K562 (cell line): ENCODE results near the gene TMEM132D. TPM values are rescaled to one million over a fixed set of nuclear protein-coding genes. Genes with fewer than 3 reads are reported as not detected.

Source experiments
- ATAC-seq: fragments of 200-7000 bp; cut with Tn5 transposase; 3 replicates; pipeline ENCODE4 v1.9.1; 2020; ENCODE audit warnings: moderate library complexity
- BruUV-seq: library from RNA; stranded (reverse); fragments of 400-500 nt; replicated peaks from 2 replicates; lab custom pipeline; 2021; lab: Mats Ljungman, UMichigan
- CTCF ChIA-PET: fragments of 300-600 bp; formaldehyde crosslinking; extraction: SDS; loops from one replicate; lab custom pipeline; 2021; ENCODE audit warnings: low intra/inter-chr PET ratio; lab: Yijun Ruan, JAX
- POLR2A ChIA-PET: fragments of 300-600, 350-650 bp; sonication (Branson Sonifier 250); formaldehyde crosslinking; extraction: SDS; loops from one replicate; lab custom pipeline; 2021; ENCODE audit warnings: antibody characterized with exemption, inconsistent platforms; lab: Yijun Ruan, JAX
- DNase-seq, 4 experiments: peaks; one replicate each; pipeline versions ENCODE4 v3.0.0 to v3.0.0-alpha.2; 2011 to 2018; ENCODE audit warnings: low spot score in 3 of 4, mixed read lengths in 3 of 4; ENCODE audit errors: extremely low read depth in 1 of 4
- FAIRE-seq: peaks from 2 replicates; lab custom pipeline; 2011; peaks lifted over from hg19 to GRCh38; lab: Jason Lieb, UNC
- H2AFZ ChIP-seq: 2 replicates; pipeline ENCODE4 v1.6.0; 2011; ENCODE audit warnings: low read depth, low read length, control low read depth, inconsistent platforms
- H3K27ac ChIP-seq: fragments of 200-600 bp; 3 replicates; pipeline ENCODE4 v1.8.0; 2011; ENCODE audit warnings: low read depth, mild to moderate bottlenecking, control low read depth, inconsistent platforms, low read length, moderate library complexity, mixed read lengths; ENCODE audit errors: extremely low read depth
- H3K27me3 ChIP-seq, 2 experiments: fragments of 300-600 bp in 1 of 2; 2 replicates in 1 of 2; 3 replicates in 1 of 2; pipeline versions ENCODE4 v1.6.0 to v1.8.0; 2011; ENCODE audit warnings: inconsistent platforms in 2 of 2, low read length in 2 of 2, mild to moderate bottlenecking in 1 of 2, mixed read lengths in 1 of 2, moderate library complexity in 1 of 2; ENCODE audit not compliant: control insufficient read depth in 2 of 2, insufficient read depth in 2 of 2
- H3K36me3 ChIP-seq: fragments of 300-600 bp; 3 replicates; pipeline ENCODE4 v1.8.0; 2011; ENCODE audit warnings: mild to moderate bottlenecking, low read length, inconsistent platforms; ENCODE audit not compliant: control insufficient read depth, insufficient read depth
- H3K4me1 ChIP-seq, 2 experiments: fragments of 200-600 bp in 1 of 2; replicated peaks in 1 of 2; 2 replicates in 1 of 2; 3 replicates in 1 of 2; pipeline versions ENCODE4 v1.5.1 to v1.8.0; 2011; ENCODE audit warnings: inconsistent platforms in 2 of 2, low read length in 2 of 2, mild to moderate bottlenecking in 1 of 2, mixed read lengths in 1 of 2, moderate library complexity in 1 of 2; ENCODE audit not compliant: control insufficient read depth in 2 of 2, insufficient read depth in 2 of 2
- H3K4me2 ChIP-seq: 2 replicates; pipeline ENCODE4 v1.6.1; 2011; ENCODE audit warnings: low read length, control low read depth, inconsistent platforms, mixed read lengths; ENCODE audit not compliant: insufficient read depth
- H3K4me3 ChIP-seq: fragments of 200-600 bp; sonication (generic), shearing (Covaris generic); 2 replicates; pipeline ENCODE4 v1.5.1; 2016; ENCODE audit warnings: control low read depth, inconsistent platforms
- H3K79me2 ChIP-seq: fragments of 200-600 bp; 3 replicates; pipeline ENCODE4 v1.8.0; 2011; ENCODE audit warnings: low read length, inconsistent platforms; ENCODE audit not compliant: control insufficient read depth, insufficient read depth
- H3K9ac ChIP-seq, 2 experiments: 2 replicates each; pipeline versions ENCODE4 v1.6.0 to v1.6.1; 2011; ENCODE audit warnings: low read depth in 2 of 2, low read length in 2 of 2, control low read depth in 1 of 2, inconsistent platforms in 1 of 2, mild to moderate bottlenecking in 1 of 2, mixed read lengths in 1 of 2; ENCODE audit not compliant: insufficient read depth in 1 of 2
- H3K9me1 ChIP-seq: one replicate; pipeline ENCODE4 v1.6.0; 2011; ENCODE audit warnings: inconsistent platforms, mild to moderate bottlenecking, low read length, moderate library complexity; ENCODE audit not compliant: control insufficient read depth, insufficient read depth
- H3K9me3 ChIP-seq: replicated peaks from 2 replicates; pipeline ENCODE4 v1.5.1; 2011; ENCODE audit warnings: low read depth, low read length, inconsistent platforms; ENCODE audit not compliant: control insufficient read depth, insufficient read depth
- H4K20me1 ChIP-seq: replicated peaks from 2 replicates; pipeline ENCODE4 v1.6.1; 2011; ENCODE audit warnings: low read length, inconsistent platforms, mixed read lengths; ENCODE audit not compliant: control insufficient read depth, insufficient read depth
- FOXP4 ChIP-seq: sonication (generic); formaldehyde crosslinking; IDR thresholded peaks from 2 replicates; pipeline ENCODE4 v1.8.0; 2022; ENCODE audit warnings: mild to moderate bottlenecking, missing genetic modification reagents, borderline replicate concordance
- HLTF ChIP-seq: fragments of 450-650 bp; IDR thresholded peaks from 2 replicates; pipeline ENCODE4 v1.6.1; 2016
- KAT8 ChIP-seq: fragments of 450-650 bp; IDR thresholded peaks from 2 replicates; pipeline ENCODE4 v1.6.1; 2016; ENCODE audit warnings: low read depth, mild to moderate bottlenecking
- NCOA1 ChIP-seq: fragments of 450-650 bp; IDR thresholded peaks from 2 replicates; pipeline ENCODE4 v1.6.1; 2016; ENCODE audit warnings: low read depth
- RBM25 ChIP-seq: fragments of 200-400 bp; formaldehyde crosslinking; IDR thresholded peaks from 2 replicates; pipeline ENCODE4 v1.6.1; 2018; ENCODE audit warnings: low read length, low read depth, moderate library complexity; ENCODE audit not compliant: severe bottlenecking
- U2AF2 ChIP-seq: fragments of 200-400 bp; formaldehyde crosslinking; optimal IDR thresholded peaks from 2 replicates; pipeline ENCODE3; 2017; ENCODE audit warnings: low read depth, mild to moderate bottlenecking, low read length
- ZKSCAN1 ChIP-seq: fragments of 150-350 bp; IDR thresholded peaks from 2 replicates; pipeline ENCODE4 v1.6.1; 2016; ENCODE audit warnings: low read depth, low read length
- ZNF316 ChIP-seq: fragments of 450-650 bp; IDR thresholded peaks from 2 replicates; pipeline ENCODE4 v1.6.1; 2016
- WGBS: fragments of 100-300 bp; shearing (Covaris generic); methylation state at CpG from one replicate; pipeline ENCODE4 v1.1.6; 2016; ENCODE audit warnings: low coverage, mixed read lengths; ENCODE audit not compliant: insufficient coverage; ENCODE audit errors: missing lambda C conversion rate; 5-methylcytosine and 5-hydroxymethylcytosine counted together
- in situ Hi-C: fragments of 300-500 bp; cut with MboI; formaldehyde crosslinking; loops from 4 replicates; pipeline ENCODE4 v1.15.0; 2018; ENCODE audit warnings: inconsistent platforms, mixed read lengths
- intact Hi-C: fragments of 100-400 bp; cut with micrococcal nuclease; formaldehyde crosslinking; loops from 2 replicates; pipeline ENCODE4 v1.14.2; 2022
- polyA plus RNA-seq, 8 experiments: library from polyadenylated mRNA; depleted of rRNA in 4 of 8; stranded (reverse) in 5 of 8; unstranded in 3 of 8; fragments of >200 nt; fragmentation: Nextera tagmentation in 2 of 8; fragmentation: Illumina TruSeq in 1 of 8; extraction: Ambion mirVana in 2 of 8; extraction: Trizol in 1 of 8; gene quantifications; 2 replicates each; pipeline versions ENCODE4 v1.2.1 to v1.2.3, GENCODE V29; 2011 to 2014; ENCODE audit warnings: inconsistent platforms in 1 of 8, missing spikeins in 1 of 8
- total RNA-seq, 7 experiments: library from RNA; depleted of rRNA in 6 of 7; stranded (reverse); fragments of >200 nt in 6 of 7; fragmentation: Illumina TruSeq in 2 of 7; extraction: Trizol in 2 of 7; gene quantifications; 2 replicates each; pipeline versions ENCODE4 v1.2.1 to v1.2.3, GENCODE V29; 2011 to 2021; ENCODE audit warnings: low replicate concordance in 1 of 7

TMEM132D gene
- total and polyA plus RNA-seq, 9 of the 15 experiments (the other 6 are each of a cell fraction or from before 2014, with no cell fraction given), result not detected

GRCh38 chr12:129717438-129717837 lies 186.4 kb downstream of the TMEM132D start (continued):
- TF ChIP-seq FOXP4 (CRISPR knock-in tag), result no peak
- TF ChIP-seq ZNF316, result no peak
- TF ChIP-seq U2AF2, result no peak
- no peak for TF ChIP-seq KAT8

GRCh38 chr12:129716825-129717224 lies 187.0 kb downstream of the TMEM132D start:
- in situ Hi-C loops, result no loop called here
- ChIA-PET CTCF (no interaction called here), POLR2A (no interaction called here)
- intact Hi-C loops, result no loop called here
- Histone ChIP-seq H3K4me2 (no peak overlapping the region), H3K9me1 (no peaks in the 10 kb centered on the region), H4K20me1 (no peaks in the 10 kb centered on the region), H3K4me1 (no peaks in the 10 kb centered on the region), H3K36me3 (no peaks in the 10 kb centered on the region), H3K9me3 (no peaks in the 10 kb centered on the region), H3K27ac (no peak overlapping the region), H3K4me3 (no peak overlapping the region), H2AFZ (no peak overlapping the region), H3K27me3 (peaks cover 0 to 17% of the 10 kb centered on the region in 2 experiments; a peak in 2 of 5 replicates), H3K9ac (no peak overlapping the region), H3K79me2 (no peaks in the 10 kb centered on the region)
- no peak for TF ChIP-seq HLTF
- TF ChIP-seq NCOA1, result no peak
- no peak for TF ChIP-seq ZKSCAN1
- TF ChIP-seq RBM25, result peak; percentile 71
- WGBS, result under 1% methylated on average over 9 of the region's 9 CpGs
- no TSS peak for BruUV-seq
- no peak for DNase-seq
- no peak for ATAC-seq
- no peak for FAIRE-seq
